Endothelial cell of umbilical vein (primary cell): ENCODE results near the gene GATA3.

Experiments used
- CTCF ChIP-seq, 2 donors: IDR thresholded peaks; 1 replicate in 1 of 2; 2 replicates in 1 of 2; pipeline ENCODE4 v1.5.1; 2011; ENCODE audit warnings: low read length in 2 of 2, mild to moderate bottlenecking in 2 of 2, moderate library complexity in 2 of 2, control low read depth in 1 of 2, inconsistent platforms in 1 of 2, low read depth in 1 of 2; ENCODE audit not compliant: insufficient read depth in 1 of 2; ENCODE audit errors: extremely low read depth in 1 of 2
- EZH2 ChIP-seq: IDR thresholded peaks from 2 replicates; pipeline ENCODE4 v1.6.1; 2012; ENCODE audit warnings: borderline replicate concordance, low read depth, mild to moderate bottlenecking, moderate library complexity, low read length, inconsistent platforms; ENCODE audit not compliant: severe bottlenecking
- MAX ChIP-seq: IDR thresholded peaks from 2 replicates; pipeline ENCODE4 v1.6.1; 2011; ENCODE audit not compliant: insufficient read depth, insufficient read length
- POLR2A ChIP-seq: IDR thresholded peaks from 2 replicates; pipeline ENCODE4 v1.6.1; 2012; ENCODE audit warnings: low read depth, mild to moderate bottlenecking, control low read depth, low read length
- POLR2AphosphoS5 ChIP-seq: IDR thresholded peaks from 2 replicates; pipeline ENCODE4 v1.6.1; 2012; ENCODE audit warnings: low read depth, mild to moderate bottlenecking, control low read depth, low read length, moderate library complexity; ENCODE audit not compliant: insufficient read depth

- TF ChIP-seq POLR2AphosphoS5 (no peak), EZH2 (no peak), CTCF (IDR thresholded peaks at IDR 0.05; ENCODE audit: extremely low read depth in 1 of 2, insufficient read depth in 1 of 2, low read depth in 1 of 2, low read length in 2 of 2) (no peak), POLR2A (no peak), MAX (no peak)
Measured at GRCh38 chr10:8066124-8066523, 11.6 kb downstream of the GATA3 start.
